Heart left ventricle (tissue), 13 donors: Measurements from ENCODE around the gene EDRF1.

Experiments
- CTCF ChIP-seq, 12 donors: fragments of 200-600 bp; sonication (generic) in 4 of 12; IDR thresholded peaks; one replicate each; pipeline versions ENCODE4 v1.5.0 to v1.8.0; 2018 to 2022; ENCODE audit warnings: antibody characterized with exemption in 12 of 12, mild to moderate bottlenecking in 5 of 12
- POLR2A ChIP-seq, 2 donors: fragments of 450-650 bp; IDR thresholded peaks; one replicate each; pipeline ENCODE4 v1.6.1; 2017; ENCODE audit warnings: antibody characterized with exemption in 2 of 2, mild to moderate bottlenecking in 2 of 2, moderate library complexity in 2 of 2
- donor health status: ischemic (EF 13 %, LVEDD 7.1; RV severe dilation, severe dysfunction).
- donor health status: DM: no; HTN: yes; CAD: no.
- donor health status: DM: no; HTN: no; CAD: no.
- donor health status: ischemic (EF 25% LVEDD 6.9; RV normal size, moderate dysfunction).
- donor health status: ischemic (EF 25% LVEDD 5.7; RV mildly dilated, moderate dysfunction).
- donor health status: ischemic (EF 35%, LVEDD 5.7; RV mildly dilated, moderate dysfunction).
- donor health status: nonischemic (EF 11% LVEDD 7.7; RV severe dilation, severe dysfunction).
- donor health status: DM: yes; HTN: yes; CAD: no.
- donor health status: PGD.
- donor health status: ischemic (EF 29% LVEDD 5.4; RV normal size, mild dysfunction).
- donor health status: nonischemic (EF 23%, LVEDD 6.1; RV moderate dilation, normal function).

- no peak for TF ChIP-seq CTCF (IDR thresholded peaks at IDR 0.05)
- TF ChIP-seq POLR2A (IDR thresholded peaks at IDR 0.05), result no peak
Measured at GRCh38 chr10:125698481-125698998, 21.0 kb upstream of the EDRF1 start.
